ENCODE results near the gene RNF157.
"Not testable (repeated sequence)": the region's sequence is repeated elsewhere in the genome, so short reads cannot be mapped to it uniquely, and the experiment has no call there.

DNA sequence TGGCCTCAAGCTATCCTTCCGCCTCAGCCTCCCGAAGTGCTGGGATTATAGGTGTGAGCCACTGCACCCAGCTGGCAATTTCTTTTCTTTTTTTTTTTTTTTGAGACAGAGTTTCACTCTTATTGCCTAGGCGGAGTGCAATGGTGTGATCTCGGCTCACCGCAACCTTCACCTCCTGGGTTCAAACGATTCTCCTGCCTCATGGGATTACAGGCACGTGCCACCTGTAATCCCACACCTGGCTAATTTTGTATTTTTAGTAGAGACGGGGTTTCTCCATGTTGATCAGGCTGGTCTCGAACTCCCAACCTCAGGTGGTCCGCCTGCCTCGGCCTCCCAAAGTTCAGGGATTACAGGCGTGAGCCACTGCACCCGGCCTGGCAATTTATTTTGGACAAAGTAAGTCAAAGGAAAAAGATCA is 27.3 kb upstream of the RNF157 start:
- TF ChIP-seq POLR2AphosphoS5 (IDR thresholded peaks at IDR 0.05; ENCODE audit: insufficient read depth in 1 of 2, low read depth in 1 of 2); POLR2A (IDR thresholded peaks at IDR 0.05): not testable (repeated sequence)
- TF ChIP-seq, protein P1, sequence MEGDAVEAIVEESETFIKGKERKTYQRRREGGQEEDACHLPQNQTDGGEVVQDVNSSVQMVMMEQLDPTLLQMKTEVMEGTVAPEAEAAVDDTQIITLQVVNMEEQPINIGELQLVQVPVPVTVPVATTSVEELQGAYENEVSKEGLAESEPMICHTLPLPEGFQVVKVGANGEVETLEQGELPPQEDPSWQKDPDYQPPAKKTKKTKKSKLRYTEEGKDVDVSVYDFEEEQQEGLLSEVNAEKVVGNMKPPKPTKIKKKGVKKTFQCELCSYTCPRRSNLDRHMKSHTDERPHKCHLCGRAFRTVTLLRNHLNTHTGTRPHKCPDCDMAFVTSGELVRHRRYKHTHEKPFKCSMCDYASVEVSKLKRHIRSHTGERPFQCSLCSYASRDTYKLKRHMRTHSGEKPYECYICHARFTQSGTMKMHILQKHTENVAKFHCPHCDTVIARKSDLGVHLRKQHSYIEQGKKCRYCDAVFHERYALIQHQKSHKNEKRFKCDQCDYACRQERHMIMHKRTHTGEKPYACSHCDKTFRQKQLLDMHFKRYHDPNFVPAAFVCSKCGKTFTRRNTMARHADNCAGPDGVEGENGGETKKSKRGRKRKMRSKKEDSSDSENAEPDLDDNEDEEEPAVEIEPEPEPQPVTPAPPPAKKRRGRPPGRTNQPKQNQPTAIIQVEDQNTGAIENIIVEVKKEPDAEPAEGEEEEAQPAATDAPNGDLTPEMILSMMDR (IDR thresholded peaks at IDR 0.05), result not testable (repeated sequence)
